ENCODE measurements around the gene TTLL6. TPM values are rescaled to one million over a fixed set of nuclear protein-coding genes. Genes with fewer than 3 reads are reported as not detected.

TTLL6 gene
- total RNA-seq, 1 experiment from 2014 or later: 2.4 TPM

DNA sequence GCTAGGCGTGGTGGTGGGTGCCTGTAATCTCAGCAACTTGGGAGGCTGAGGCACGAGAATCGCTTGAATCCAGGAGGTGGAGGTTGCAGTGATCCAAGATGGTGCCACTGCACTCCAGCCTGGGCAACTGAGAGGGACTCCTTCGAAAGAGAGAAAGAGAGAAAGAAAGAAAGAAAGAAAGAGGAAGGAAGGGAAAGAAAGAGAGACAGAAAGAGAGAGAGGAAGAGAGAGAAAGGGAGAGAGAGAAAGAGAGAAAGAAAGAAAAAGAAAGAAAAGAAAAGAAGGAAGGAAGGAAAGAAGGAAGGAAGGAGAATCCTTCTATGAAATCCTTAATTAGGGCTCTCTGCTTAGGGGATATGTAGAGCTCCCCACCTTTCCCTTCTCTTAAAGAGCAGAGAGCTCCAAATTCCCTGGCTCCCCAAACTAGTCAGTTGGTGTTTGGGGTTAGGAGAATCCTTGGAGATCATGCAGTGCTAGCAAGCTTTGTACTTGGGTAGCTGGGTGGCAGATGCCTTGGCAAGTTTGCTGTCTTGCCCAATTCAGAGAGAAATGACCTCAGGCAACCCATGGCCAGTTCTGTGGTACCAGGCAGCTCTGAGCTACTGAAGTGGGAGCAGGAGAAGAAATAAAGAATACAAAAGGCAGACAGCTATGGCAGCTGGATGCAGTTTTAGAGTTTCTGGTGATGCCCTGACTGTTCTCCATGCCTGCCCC lies 79.5 kb downstream of the TTLL6 start:
- no peak overlapping the region for H2BK12ac ChIP-seq (ENCODE audit: insufficient read length, low read depth, low read length)
- no peak overlapping the region for H2BK120ac ChIP-seq (ENCODE audit: low read depth, low read length, poor library complexity, severe bottlenecking)
- no peak overlapping the region for H2AK5ac ChIP-seq (ENCODE audit: insufficient read length, low read length)
- no peak overlapping the region for H3T11ph ChIP-seq (ENCODE audit: low read length)
- H2BK5ac ChIP-seq (ENCODE audit: insufficient read length, low read length): no peak overlapping the region
- peaks cover 2% of the 10 kb centered on the region for H4K20me1 ChIP-seq (ENCODE audit: control insufficient read depth, insufficient read depth, insufficient read length)
- H3K4me2 ChIP-seq (ENCODE audit: insufficient read depth, insufficient read length, low read length): no peak overlapping the region
- no peaks in the 10 kb centered on the region for H3K36me3 Mint-ChIP-seq (ENCODE audit: insufficient read depth in 1 of 3, low read depth in 3 of 3)
- no peaks in the 10 kb centered on the region for H3K9me3 ChIP-seq (ENCODE audit: control insufficient read depth, low read depth, low read length)
- TF ChIP-seq, protein P1, sequence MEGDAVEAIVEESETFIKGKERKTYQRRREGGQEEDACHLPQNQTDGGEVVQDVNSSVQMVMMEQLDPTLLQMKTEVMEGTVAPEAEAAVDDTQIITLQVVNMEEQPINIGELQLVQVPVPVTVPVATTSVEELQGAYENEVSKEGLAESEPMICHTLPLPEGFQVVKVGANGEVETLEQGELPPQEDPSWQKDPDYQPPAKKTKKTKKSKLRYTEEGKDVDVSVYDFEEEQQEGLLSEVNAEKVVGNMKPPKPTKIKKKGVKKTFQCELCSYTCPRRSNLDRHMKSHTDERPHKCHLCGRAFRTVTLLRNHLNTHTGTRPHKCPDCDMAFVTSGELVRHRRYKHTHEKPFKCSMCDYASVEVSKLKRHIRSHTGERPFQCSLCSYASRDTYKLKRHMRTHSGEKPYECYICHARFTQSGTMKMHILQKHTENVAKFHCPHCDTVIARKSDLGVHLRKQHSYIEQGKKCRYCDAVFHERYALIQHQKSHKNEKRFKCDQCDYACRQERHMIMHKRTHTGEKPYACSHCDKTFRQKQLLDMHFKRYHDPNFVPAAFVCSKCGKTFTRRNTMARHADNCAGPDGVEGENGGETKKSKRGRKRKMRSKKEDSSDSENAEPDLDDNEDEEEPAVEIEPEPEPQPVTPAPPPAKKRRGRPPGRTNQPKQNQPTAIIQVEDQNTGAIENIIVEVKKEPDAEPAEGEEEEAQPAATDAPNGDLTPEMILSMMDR (conservative IDR thresholded peaks at IDR 0.05): no peak
- H3K9ac ChIP-seq (ENCODE audit: extremely low read depth, insufficient read length, low read length): no peak overlapping the region
- H3K27me3 Mint-ChIP-seq (ENCODE audit: low read depth): peaks cover 100% of the 10 kb centered on the region
- no peak for DNase-seq
- H3K79me1 ChIP-seq (ENCODE audit: insufficient read depth, low read depth, low read length, poor library complexity, severe bottlenecking): no peaks in the 10 kb centered on the region
- H2BK20ac ChIP-seq (ENCODE audit: low read depth, low read length, poor library complexity, severe bottlenecking): no peak overlapping the region
- peaks cover 99% of the 10 kb centered on the region for H3K27me3 ChIP-seq (ENCODE audit: insufficient read depth, low read length)
- H3K27ac Mint-ChIP-seq: no peak overlapping the region
- H3K9me3 Mint-ChIP-seq: peaks cover 0 to 3% of the 10 kb centered on the region in 2 experiments; a peak in 3 of 5 replicates
- peaks cover 15 to 17% of the 10 kb centered on the region in 2 experiments for H3K4me1 Mint-ChIP-seq
- H4K5ac ChIP-seq (ENCODE audit: insufficient read length, low read depth, low read length): no peak overlapping the region
- H3K14ac ChIP-seq (ENCODE audit: insufficient read depth, low read length): no peak overlapping the region
- no peak overlapping the region; a peak in 1 of 5 replicates for H3K4me3 Mint-ChIP-seq
- no peak overlapping the region for H3K27ac ChIP-seq (ENCODE audit: insufficient read length, low read depth, low read length)
- H2BK15ac ChIP-seq (ENCODE audit: low read depth, low read length): no peak overlapping the region
- H3K18ac ChIP-seq (ENCODE audit: insufficient read length, low read depth, low read length): no peak overlapping the region
- no peak overlapping the region for H4K91ac ChIP-seq (ENCODE audit: insufficient read length, low read depth, low read length)
- H2AFZ ChIP-seq (ENCODE audit: low read length): no peak overlapping the region
- no CpG with 5 or more reads among the region's 4 CpGs for WGBS (ENCODE audit: extremely low coverage, insufficient read length, low lambda C conversion rate)
- no peak overlapping the region for H3K23ac ChIP-seq (ENCODE audit: insufficient read length, low read depth, low read length)
- no peaks in the 10 kb centered on the region for H3K79me2 ChIP-seq (ENCODE audit: insufficient read depth, low read length)
- no peaks in the 10 kb centered on the region for H3K23me2 ChIP-seq (ENCODE audit: insufficient read length, low read depth, low read length, poor library complexity, severe bottlenecking)
- H3K4me1 ChIP-seq (ENCODE audit: insufficient read depth, low read length): no peaks in the 10 kb centered on the region
- no peak overlapping the region for H3K4ac ChIP-seq (ENCODE audit: low read depth, low read length)
- H4K8ac ChIP-seq (replicated peaks; ENCODE audit: insufficient read length, low read depth, low read length): no peak overlapping the region
- no peak overlapping the region for H3K56ac ChIP-seq (ENCODE audit: insufficient read length, low read depth, low read length)

Data from H9 (cell line).